Measurements from ENCODE around the gene WFIKKN1.

WFIKKN1 gene

DNA sequence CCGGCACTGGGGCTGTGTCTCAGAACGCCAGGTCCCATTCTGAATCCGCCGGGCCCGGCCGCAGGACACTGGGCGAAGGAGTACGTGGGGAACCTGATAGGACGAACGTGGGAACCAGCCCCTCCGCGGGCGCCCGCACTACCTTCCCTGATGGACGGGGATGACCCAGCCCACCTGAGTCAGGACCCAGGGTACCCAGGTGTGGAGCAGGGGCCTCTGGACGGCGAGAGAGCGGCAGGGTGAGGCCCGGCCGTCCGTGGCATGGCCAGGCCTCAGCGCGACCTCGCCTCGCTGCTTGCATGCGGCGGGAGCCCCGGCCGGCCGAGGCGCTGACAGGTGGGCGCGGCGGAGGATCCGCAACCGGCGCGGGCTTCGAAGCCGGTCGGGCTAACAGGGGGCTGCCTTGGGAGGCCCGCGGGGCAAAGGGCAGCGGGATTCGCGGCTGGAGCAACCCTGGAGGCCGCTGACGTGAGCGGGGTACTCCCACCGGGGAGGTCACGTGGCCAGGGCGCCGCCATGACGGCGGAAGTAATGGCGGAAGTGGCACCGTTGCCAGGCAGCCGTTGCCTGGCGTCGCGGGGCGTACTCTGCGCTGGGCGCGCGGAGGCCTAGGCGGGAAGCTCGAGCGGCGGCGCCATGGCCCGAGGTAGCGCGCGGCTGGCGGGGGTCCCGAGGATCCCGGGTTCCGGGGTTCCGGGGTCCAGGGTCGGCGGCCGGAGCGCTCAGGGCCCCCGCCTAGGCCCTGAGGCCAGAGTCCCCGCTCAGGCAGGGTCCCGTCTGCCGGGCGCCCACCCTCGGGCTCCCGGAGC, 18.2 kb downstream of the WFIKKN1 start, which contains the start of gene WDR90:
Gene WDR90 (plus strand): TSS at position 585 of the 809 bp plus-strand sequence. CDS start 52 bp downstream, at position 637.
- Mint-ChIP-seq H3K9me3 (no peaks in the 10 kb centered on the region), H3K4me1 (peaks cover 8% of the 10 kb centered on the region), H3K36me3 (no peaks in the 10 kb centered on the region)

DNA sequence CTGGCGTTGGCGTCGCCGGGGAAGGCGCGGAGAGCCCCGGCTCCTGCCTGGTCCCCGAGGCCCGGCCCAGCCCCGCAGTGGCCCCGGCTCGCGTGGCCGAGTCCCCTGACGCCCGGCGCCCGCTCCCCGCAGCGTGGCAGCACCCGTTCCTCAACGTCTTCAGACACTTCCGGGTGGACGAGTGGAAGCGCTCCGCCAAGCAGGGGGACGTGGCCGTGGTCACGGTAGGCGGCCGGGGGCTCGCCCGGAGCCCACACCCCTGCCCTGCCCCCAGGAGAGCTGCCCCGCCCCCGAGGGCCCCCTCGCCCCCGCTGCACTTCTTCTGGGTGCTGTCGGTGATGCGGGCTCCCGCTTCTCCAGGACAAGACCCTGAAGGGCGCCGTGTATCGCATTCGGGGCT, 18.8 kb downstream of the WFIKKN1 start:
- Mint-ChIP-seq H3K4me1 (peaks cover 1% of the 10 kb centered on the region), H3K4me3 (peak overlapping the region; percentile 77), H3K36me3 (no peaks in the 10 kb centered on the region)

More for the DNA sequence above, 18.2 kb downstream of the WFIKKN1 start, which contains the start of gene WDR90:
- Mint-ChIP-seq H3K27ac (peak within 1 kb of the TSS; percentile 62), H3K4me3 (peak within 1 kb of the TSS; percentile 82), H3K27me3 (no peaks in the 10 kb centered on the region)

DNA sequence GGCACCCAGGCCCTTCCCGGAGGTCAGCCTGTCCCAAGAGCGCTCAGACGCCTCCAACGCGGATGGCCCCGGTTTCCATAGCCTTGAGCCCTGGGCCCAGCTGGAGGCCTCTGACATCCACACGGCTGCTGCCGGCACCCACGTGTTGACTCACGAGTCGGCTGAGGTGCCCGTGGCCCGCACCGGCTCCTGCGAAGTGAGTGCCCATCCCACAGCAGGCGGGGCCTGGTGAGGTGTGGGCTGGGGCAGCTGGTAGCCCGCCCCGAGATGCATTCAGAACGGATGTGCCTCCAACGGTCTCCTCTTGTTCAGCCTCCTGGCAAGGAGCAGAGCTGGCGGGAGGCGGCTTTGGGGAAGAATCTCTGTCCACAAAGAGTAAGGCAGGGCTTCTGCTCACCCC, 21.1 kb downstream of the WFIKKN1 start:
- Mint-ChIP-seq H3K4me3 (no peak overlapping the region), H3K36me3 (no peaks in the 10 kb centered on the region), H3K9me3 (no peaks in the 10 kb centered on the region)

More for the DNA sequence above, 18.8 kb downstream of the WFIKKN1 start:
- Mint-ChIP-seq H3K9me3 (no peaks in the 10 kb centered on the region), H3K27ac (no peak overlapping the region), H3K27me3 (no peaks in the 10 kb centered on the region)

DNA sequence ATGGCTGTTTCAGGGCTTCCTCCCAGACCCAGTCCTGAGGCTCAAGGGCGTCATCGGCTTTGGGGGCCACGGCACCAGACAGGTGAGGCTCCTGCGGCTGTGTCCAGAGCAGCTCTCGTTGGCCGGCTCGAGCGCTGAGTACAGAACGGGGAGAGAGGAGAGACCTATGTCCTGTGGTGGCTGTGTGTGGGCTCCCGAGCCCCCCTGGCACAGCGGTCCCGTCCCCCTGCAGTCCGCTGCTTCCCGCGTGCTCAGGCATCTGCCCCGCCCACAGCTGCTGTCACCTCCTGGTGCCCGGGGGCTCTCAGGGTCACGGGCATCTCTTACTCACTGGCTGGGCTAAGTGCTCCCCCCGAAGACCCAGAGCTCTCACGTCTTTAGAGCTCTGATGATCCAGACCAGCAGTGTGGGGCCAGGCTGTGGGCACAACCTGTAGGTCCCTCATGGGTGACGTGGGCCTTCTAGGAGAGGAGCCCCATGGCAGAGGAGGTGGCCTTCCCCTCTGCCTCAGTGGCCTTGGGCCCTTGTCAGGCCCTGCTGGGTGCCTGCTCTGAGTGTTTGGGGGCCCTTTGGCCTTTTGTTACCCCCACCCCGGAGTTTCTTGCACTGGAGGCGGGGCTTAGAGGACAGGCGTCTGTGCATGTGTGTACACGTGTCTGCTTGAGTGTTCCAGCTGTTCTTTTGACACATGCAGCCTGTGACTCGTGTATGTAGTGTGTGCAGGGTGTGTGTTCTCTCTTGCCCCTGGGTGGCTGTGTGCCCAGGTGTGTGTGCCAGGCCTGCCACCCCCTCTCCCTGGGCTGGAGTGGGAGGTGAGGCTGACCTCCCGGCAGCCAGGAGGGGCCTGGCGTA, 21.9 kb downstream of the WFIKKN1 start:
- Mint-ChIP-seq H3K9me3 (no peaks in the 10 kb centered on the region), H3K27ac (no peak overlapping the region), H3K36me3 (no peaks in the 10 kb centered on the region), H3K27me3 (no peaks in the 10 kb centered on the region), H3K4me1 (no peaks in the 10 kb centered on the region), H3K4me3 (no peak overlapping the region)

More for the DNA sequence above, 21.1 kb downstream of the WFIKKN1 start:
- Mint-ChIP-seq H3K4me1 (no peaks in the 10 kb centered on the region), H3K27me3 (no peaks in the 10 kb centered on the region), H3K27ac (no peak overlapping the region)

DNA sequence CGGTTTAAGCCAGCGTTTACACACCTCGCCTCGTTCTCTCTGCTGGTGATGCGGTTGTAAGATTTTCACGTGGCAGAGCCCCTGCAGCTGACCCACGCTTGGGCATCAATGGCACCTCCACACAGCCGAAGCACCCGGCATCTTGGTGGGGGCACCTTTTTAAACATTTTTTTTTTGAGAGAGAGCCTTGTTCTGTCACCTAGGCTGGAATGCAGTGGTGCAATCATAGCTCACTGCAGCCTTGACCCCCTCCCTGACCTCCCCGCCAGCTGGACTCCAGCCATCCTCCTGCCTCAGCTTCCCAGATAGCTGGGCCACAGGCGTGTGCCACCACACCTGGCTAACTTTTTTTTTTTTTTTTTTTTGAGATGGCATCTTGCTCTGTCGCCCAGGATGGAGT, 23.2 kb downstream of the WFIKKN1 start:
- Mint-ChIP-seq H3K4me1 (no peaks in the 10 kb centered on the region), H3K9me3 (no peaks in the 10 kb centered on the region), H3K36me3 (no peaks in the 10 kb centered on the region), H3K27ac (no peak overlapping the region), H3K27me3 (no peaks in the 10 kb centered on the region), H3K4me3 (no peak overlapping the region)

DNA sequence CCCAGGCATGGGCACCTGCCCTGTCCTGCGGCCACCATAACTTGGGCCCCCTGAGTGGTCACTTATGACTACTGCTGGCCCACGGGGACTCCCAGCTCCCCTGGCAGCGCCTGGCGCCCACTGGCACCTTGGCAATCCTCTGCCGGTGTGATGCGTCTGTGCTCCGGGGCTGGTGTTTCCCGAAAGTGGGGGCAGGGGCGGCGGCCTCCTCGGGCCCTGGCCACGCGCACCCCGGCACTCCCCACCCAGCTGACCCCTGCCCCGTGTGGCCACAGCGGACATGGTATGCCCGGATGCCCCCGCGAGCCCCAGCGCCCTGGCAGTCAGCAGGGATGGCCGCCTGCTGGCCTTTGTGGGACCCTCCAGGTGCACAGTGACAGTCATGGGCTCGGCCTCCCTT, 26.7 kb downstream of the WFIKKN1 start:
- no peaks in the 10 kb centered on the region for H3K36me3 Mint-ChIP-seq
- peaks cover 6% of the 10 kb centered on the region for H3K4me1 Mint-ChIP-seq
- no peak overlapping the region for H3K27ac Mint-ChIP-seq
- H3K4me3 Mint-ChIP-seq = no peak overlapping the region
- H3K9me3 Mint-ChIP-seq = no peaks in the 10 kb centered on the region
- H3K27me3 Mint-ChIP-seq = no peaks in the 10 kb centered on the region

DNA sequence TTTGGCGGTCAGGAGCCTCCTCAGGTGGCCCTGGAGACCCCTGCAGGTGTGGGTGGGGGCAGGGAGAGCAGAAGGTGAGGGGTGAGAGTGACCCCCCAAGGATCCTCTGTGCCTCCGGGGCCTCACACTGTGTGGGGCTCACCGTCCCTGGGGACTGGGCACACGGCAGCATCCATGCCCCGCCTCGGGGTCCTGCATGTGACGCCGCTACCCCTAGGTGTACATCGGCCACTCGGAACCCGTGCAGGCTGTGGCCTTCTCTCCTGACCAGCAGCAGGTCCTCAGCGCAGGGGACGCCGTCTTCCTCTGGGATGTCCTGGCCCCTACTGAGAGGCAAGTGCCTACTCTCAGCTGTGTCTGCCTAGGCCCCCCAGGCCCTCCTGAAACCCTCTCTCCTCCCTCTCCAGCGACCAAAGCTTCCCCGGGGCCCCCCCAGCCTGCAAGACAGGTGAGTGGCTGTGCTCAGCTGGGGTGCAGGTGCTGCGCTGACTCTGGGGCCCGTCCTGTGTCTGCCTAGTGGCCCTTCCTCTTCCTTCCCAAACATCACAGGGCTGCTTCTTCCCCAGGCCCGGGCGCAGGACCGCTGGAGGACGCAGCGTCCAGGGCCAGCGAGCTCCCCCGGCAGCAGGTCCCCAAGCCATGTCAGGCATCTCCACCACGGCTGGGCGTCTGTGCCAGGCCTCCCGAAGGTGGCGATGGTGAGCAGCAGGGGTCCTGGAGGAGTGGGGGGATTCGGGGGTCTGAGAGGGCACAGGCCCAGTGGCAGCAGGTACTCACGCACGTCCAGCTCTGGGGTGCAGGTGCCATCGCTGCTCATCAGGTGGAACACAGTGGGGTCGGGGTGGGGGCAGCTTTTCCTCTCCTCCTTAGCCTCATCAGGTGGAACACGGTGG, 28.1 kb downstream of the WFIKKN1 start:
- H3K4me1 Mint-ChIP-seq = peaks cover 6% of the 10 kb centered on the region
- no peak overlapping the region for H3K4me3 Mint-ChIP-seq
- no peak overlapping the region for H3K27ac Mint-ChIP-seq
- no peaks in the 10 kb centered on the region for H3K9me3 Mint-ChIP-seq
- no peaks in the 10 kb centered on the region for H3K36me3 Mint-ChIP-seq
- H3K27me3 Mint-ChIP-seq = no peaks in the 10 kb centered on the region

DNA sequence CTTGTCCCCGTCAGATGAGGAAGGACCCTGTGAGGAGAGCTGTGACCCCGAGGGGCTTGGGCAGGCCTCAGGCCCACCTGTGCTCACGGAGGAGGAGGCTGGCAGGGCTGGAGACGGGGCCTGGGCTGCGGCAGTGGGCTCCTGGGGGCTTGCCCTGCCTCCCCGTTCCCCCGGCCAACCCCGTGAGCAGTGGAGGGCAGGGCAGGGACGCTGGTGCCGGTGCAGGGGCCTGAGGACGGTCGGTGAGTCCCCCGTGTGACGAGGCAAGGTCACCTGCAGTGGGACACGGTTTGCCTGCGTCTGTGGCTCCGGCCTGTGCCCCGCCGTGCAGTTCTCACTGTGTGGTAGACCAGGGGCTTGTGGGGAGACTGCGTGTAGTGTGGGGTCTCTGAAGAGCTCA, 28.8 kb downstream of the WFIKKN1 start:
- H3K4me1 Mint-ChIP-seq = peaks cover 6% of the 10 kb centered on the region
- H3K27ac Mint-ChIP-seq = no peak overlapping the region
- no peaks in the 10 kb centered on the region for H3K27me3 Mint-ChIP-seq
- H3K4me3 Mint-ChIP-seq = no peak overlapping the region
- no peaks in the 10 kb centered on the region for H3K9me3 Mint-ChIP-seq
- H3K36me3 Mint-ChIP-seq = no peaks in the 10 kb centered on the region

DNA sequence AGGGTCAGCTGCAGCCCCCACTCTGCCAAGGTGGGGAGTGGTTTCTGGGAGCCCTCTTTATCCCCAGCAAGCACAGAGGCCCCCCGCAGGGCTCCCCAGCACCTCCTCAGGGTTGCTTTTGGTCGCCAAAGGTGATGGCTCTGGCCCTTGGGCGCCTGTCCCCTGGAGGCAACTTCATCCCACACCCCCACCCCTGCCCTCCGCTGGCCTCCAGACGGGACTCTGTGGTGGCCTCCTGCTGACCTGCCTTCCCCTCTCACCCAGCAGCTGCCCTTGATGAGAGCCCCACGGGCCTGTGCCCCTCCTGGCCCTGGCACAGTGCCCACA, 29.3 kb downstream of the WFIKKN1 start:
- Mint-ChIP-seq H3K27me3 (no peaks in the 10 kb centered on the region), H3K36me3 (no peaks in the 10 kb centered on the region), H3K4me3 (no peak overlapping the region), H3K4me1 (peaks cover 6% of the 10 kb centered on the region), H3K9me3 (no peaks in the 10 kb centered on the region), H3K27ac (no peak overlapping the region)

DNA sequence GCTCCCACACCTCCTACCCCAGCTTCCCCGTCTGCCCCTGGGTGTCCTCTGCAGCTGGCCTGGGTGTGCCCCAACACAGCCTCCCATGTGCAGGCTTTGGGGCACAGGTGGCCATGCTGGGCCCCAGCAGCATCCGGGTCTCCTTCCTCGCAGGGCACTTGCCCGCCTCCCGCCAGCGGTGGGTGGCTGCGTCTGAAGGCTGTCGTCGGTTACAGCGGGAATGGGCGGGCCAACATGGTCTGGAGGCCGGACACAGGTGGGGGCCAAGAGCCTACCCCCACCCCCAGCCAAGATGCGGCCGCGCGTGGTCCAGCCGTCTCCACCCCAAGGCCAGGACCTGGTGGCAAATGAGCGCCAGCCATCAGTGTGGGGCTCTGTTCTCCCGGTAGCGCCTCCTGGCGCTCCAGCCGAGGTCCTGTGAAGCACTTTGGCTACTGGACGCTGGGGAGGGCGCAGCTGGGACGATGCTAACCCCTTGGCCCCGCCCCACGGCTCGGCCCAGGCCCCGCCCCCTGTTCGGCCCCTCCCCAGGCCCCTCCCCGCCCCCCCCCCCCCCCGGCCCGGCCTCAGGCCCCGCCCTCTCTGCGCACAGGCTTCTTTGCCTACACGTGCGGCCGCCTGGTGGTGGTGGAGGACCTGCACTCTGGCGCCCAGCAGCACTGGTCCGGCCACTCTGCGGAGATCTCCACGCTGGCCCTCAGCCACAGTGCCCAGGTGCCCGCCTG, 29.8 kb downstream of the WFIKKN1 start:
- H3K27ac Mint-ChIP-seq = no peak overlapping the region
- peak overlapping the region; percentile 19 for H3K4me3 Mint-ChIP-seq
- no peaks in the 10 kb centered on the region for H3K36me3 Mint-ChIP-seq
- no peaks in the 10 kb centered on the region for H3K27me3 Mint-ChIP-seq
- peaks cover 6% of the 10 kb centered on the region for H3K4me1 Mint-ChIP-seq
- no peaks in the 10 kb centered on the region for H3K9me3 Mint-ChIP-seq

DNA sequence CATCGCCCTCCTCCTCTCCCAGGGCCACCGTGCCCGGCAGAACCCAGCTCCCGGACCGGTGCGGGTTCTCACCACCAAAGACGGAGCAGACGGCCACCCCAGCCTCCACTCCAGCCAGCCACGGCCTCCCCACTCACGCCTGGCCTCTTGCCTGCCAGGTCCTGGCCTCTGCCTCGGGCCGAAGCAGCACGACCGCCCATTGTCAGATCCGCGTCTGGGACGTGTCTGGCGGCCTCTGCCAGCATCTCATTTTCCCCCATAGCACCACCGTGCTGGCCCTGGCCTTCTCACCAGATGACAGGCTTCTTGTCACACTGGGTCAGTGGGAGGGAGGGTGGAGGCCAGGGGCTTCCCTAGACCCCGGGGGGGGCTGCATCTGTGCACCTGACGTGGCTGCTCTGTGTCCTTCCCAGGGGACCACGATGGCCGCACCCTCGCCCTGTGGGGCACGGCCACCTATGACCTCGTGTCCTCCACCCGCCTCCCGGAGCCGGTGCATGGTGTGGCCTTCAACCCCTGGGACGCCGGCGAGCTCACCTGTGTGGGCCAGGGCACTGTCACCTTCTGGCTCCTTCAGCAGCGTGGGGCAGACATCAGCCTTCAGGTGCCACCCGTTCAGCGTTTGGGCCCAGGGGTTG, 30.5 kb downstream of the WFIKKN1 start:
- no peaks in the 10 kb centered on the region for H3K9me3 Mint-ChIP-seq
- peak overlapping the region; percentile 19 for H3K4me3 Mint-ChIP-seq
- H3K36me3 Mint-ChIP-seq = no peaks in the 10 kb centered on the region
- H3K4me1 Mint-ChIP-seq = peaks cover 6% of the 10 kb centered on the region
- no peak overlapping the region for H3K27ac Mint-ChIP-seq
- no peaks in the 10 kb centered on the region for H3K27me3 Mint-ChIP-seq

DNA sequence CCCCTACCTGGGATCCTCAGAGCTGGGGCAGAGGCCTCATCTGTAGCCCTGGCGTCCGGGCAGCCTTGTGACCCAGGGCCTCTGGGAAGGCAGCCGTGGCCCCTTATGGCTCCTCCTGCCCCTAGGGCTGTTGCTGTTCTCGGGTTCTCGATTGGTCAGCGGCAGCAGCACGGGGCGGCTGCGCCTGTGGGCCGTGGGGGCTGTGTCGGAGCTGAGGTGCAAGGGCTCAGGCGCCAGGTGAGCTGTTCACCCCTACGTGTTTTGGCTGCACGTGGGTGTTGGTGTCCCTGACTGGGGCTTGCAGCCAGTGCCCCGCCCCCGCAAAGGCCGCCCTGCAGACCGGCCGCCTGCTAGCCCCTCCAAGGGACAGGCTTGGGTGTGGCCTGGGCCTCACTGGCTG, 31.3 kb downstream of the WFIKKN1 start:
- H3K4me1 Mint-ChIP-seq = peaks cover 6% of the 10 kb centered on the region
- no peak overlapping the region for H3K27ac Mint-ChIP-seq
- no peak overlapping the region for H3K4me3 Mint-ChIP-seq
- H3K9me3 Mint-ChIP-seq = no peaks in the 10 kb centered on the region
- H3K36me3 Mint-ChIP-seq = no peaks in the 10 kb centered on the region
- H3K27me3 Mint-ChIP-seq = no peaks in the 10 kb centered on the region

DNA sequence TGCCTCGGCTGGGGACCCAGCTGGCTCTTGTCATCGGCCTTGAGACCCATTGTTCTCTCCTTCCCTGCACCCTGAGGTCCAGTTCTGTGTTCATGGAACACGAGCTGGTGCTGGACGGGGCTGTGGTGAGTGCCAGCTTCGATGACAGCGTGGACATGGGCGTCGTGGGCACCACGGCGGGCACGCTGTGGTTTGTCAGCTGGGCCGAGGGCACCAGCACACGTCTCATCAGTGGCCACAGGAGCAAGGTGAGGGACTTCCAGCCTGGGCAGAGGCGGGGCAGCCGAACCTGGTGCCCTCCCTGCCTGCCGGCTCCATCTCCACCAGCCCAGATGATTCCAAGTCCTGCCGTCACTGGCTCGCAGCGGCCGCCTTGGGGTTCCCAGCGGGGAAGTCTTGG, 31.8 kb downstream of the WFIKKN1 start:
- Mint-ChIP-seq H3K27me3 (no peaks in the 10 kb centered on the region), H3K27ac (peak overlapping the region; percentile 35), H3K9me3 (no peaks in the 10 kb centered on the region), H3K4me1 (peaks cover 7% of the 10 kb centered on the region), H3K36me3 (no peaks in the 10 kb centered on the region), H3K4me3 (no peak overlapping the region)

DNA sequence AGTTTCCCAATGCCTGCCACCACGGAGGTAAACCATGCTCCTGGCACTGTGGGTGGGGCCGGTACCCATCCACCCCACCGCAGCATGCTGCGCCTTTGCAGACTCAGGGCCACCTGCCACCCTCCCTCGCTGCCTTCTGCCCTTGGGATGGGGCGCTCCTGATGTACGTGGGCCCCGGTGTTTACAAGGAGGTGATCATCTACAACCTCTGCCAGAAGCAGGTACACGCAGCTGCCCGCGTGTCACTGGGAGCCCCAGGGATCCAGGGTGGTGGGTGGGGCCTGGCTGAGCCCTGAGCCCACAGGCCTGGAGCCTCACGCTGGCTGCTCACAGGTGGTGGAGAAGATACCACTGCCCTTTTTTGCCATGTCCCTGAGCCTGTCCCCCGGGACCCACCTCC, 35.8 kb downstream of the WFIKKN1 start:
- Mint-ChIP-seq H3K9me3 (no peaks in the 10 kb centered on the region), H3K36me3 (no peaks in the 10 kb centered on the region), H3K27ac (no peak overlapping the region), H3K4me3 (no peak overlapping the region), H3K27me3 (no peaks in the 10 kb centered on the region), H3K4me1 (peaks cover 7% of the 10 kb centered on the region)
